ENCODE results near the gene TMEM54. TPM values are rescaled to one million over a fixed set of nuclear protein-coding genes. Genes with fewer than 3 reads are reported as not detected.

The TMEM54 gene
- total and polyA plus RNA-seq, 2 of the 13 experiments (the other 11 are each of a cell fraction or from before 2014, with no cell fraction given), result 2.5 to 2.9 TPM

GRCh38 chr1:32864375-32865019, 36.7 kb downstream of the TMEM54 start:
- Histone ChIP-seq H3K79me2 (ENCODE audit: insufficient read depth, low read length) (no peaks in the 10 kb centered on the region), H3K36me3 (replicated peaks in 1 of 2; ENCODE audit: control insufficient read depth in 1 of 2, insufficient read depth in 2 of 2, low read length in 2 of 2) (peaks cover 0 to 4% of the 10 kb centered on the region in 2 experiments; a peak in 1 of 5 replicates), H3K4me2 (ENCODE audit: low read depth, low read length) (no peak overlapping the region), H2AFZ (ENCODE audit: low read length) (no peak overlapping the region), H3K4me1 (ENCODE audit: insufficient read depth, low read length) (peaks cover 3% of the 10 kb centered on the region), H3K4me3 (replicated peaks in 1 of 3; ENCODE audit: insufficient read depth in 1 of 3, low read depth in 2 of 3, low read length in 3 of 3) (no peak overlapping the region), H3K27me3 (ENCODE audit: control insufficient read depth in 1 of 2, insufficient read depth in 2 of 2, low read length in 2 of 2) (no peaks in the 10 kb centered on the region), H3K27ac (ENCODE audit: extremely low read length, insufficient read depth, low read length) (no peak overlapping the region), H3K9ac (ENCODE audit: insufficient read depth, low read depth, low read length) (no peak overlapping the region), H3K9me3 (ENCODE audit: low read length) (no peaks in the 10 kb centered on the region), H4K20me1 (ENCODE audit: insufficient read depth, low read length) (no peaks in the 10 kb centered on the region)
- 95% methylated on average over 8 of the region's 8 CpGs for WGBS (ENCODE audit: low lambda C conversion rate)
- intact Hi-C loops (cut with micrococcal nuclease; ENCODE audit: unreplicated experiment), result no loop called here
- ChIA-PET CTCF (ENCODE audit: low intra/inter-chr PET ratio, low total read pairs) (no interaction called here), POLR2A (no interaction called here)
- DNase-seq (ENCODE audit: low spot score) (no peak), ATAC-seq (no peak), FAIRE-seq (no peak)
- no TSS peak for BruUV-seq (replicated peaks)
- in situ Hi-C loops (cut with HindIII; ENCODE audit: extremely low pct_ligation_motif_present, low pct_unique_long_range_greater_than_20kb), result no loop called here
- 0 out of 2 replicates have a peak, but pooled peaks have one; percentile 17 for TF ChIP-seq ZFP91 (CRISPR knock-in tag; IDR thresholded peaks at IDR 0.05; ENCODE audit: borderline replicate concordance)
- no peak for TF ChIP-seq RCOR2 (CRISPR knock-in tag; IDR thresholded peaks at IDR 0.05)
- TF ChIP-seq EHMT2 (IDR thresholded peaks at IDR 0.05; ENCODE audit: borderline replicate concordance, low read depth, low read length), result no peak
- TF ChIP-seq CREB1 (IDR thresholded peaks at IDR 0.05), result peak; percentile 71
- no peak for TF ChIP-seq CREB1 (CRISPR knock-in tag; IDR thresholded peaks at IDR 0.05)
- no peak for TF ChIP-seq MTA3 (CRISPR knock-in tag; IDR thresholded peaks at IDR 0.05)
- TF ChIP-seq ZNF780A (CRISPR knock-in tag; IDR thresholded peaks at IDR 0.05), result no peak
- TF ChIP-seq CBX2 (IDR thresholded peaks at IDR 0.05; ENCODE audit: low read depth, low read length), result no peak
- no peak for TF ChIP-seq CBX2 (CRISPR knock-in tag; IDR thresholded peaks at IDR 0.05; ENCODE audit: low read depth)
- TF ChIP-seq FOXP4 (CRISPR knock-in tag; IDR thresholded peaks at IDR 0.05), result no peak
- no peak for TF ChIP-seq ZNF687 (CRISPR knock-in tag; IDR thresholded peaks at IDR 0.05)
- no peak for TF ChIP-seq ZSCAN9 (CRISPR knock-in tag; IDR thresholded peaks at IDR 0.05; ENCODE audit: borderline replicate concordance)
- TF ChIP-seq, protein P1, sequence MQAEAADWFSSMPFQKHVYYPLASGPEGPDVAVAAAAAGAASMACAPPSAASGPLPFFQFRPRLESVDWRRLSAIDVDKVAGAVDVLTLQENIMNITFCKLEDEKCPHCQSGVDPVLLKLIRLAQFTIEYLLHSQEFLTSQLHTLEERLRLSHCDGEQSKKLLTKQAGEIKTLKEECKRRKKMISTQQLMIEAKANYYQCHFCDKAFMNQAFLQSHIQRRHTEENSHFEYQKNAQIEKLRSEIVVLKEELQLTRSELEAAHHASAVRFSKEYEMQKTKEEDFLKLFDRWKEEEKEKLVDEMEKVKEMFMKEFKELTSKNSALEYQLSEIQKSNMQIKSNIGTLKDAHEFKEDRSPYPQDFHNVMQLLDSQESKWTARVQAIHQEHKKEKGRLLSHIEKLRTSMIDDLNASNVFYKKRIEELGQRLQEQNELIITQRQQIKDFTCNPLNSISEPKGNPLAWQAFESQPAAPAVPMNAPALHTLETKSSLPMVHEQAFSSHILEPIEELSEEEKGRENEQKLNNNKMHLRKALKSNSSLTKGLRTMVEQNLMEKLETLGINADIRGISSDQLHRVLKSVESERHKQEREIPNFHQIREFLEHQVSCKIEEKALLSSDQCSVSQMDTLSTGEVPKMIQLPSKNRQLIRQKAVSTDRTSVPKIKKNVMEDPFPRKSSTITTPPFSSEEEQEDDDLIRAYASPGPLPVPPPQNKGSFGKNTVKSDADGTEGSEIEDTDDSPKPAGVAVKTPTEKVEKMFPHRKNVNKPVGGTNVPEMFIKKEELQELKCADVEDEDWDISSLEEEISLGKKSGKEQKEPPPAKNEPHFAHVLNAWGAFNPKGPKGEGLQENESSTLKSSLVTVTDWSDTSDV (CRISPR knock-in tag; IDR thresholded peaks at IDR 0.05), result no peak
- TF ChIP-seq ATF7 (IDR thresholded peaks at IDR 0.05), result peak; percentile 76
- no peak for TF ChIP-seq ATF7 (CRISPR knock-in tag; IDR thresholded peaks at IDR 0.05)
